ENCODE measurements around the gene PTH1R.

- no peak for TF ChIP-seq SMC3 (IDR thresholded peaks at IDR 0.05; ENCODE audit: low read depth, low read length)
- no peak for TF ChIP-seq FOXM1 (IDR thresholded peaks at IDR 0.05; ENCODE audit: low read depth)
- no peak for TF ChIP-seq CTCF (IDR thresholded peaks at IDR 0.05)
- no peak for TF ChIP-seq RCOR1 (IDR thresholded peaks at IDR 0.05; ENCODE audit: low read length)
- TF ChIP-seq TEAD4 (IDR thresholded peaks at IDR 0.05; ENCODE audit: borderline replicate concordance, insufficient read depth): no peak
- no peak for TF ChIP-seq NRF1 (IDR thresholded peaks at IDR 0.05; ENCODE audit: low read depth, low read length)
- no peak for TF ChIP-seq FOSL2 (IDR thresholded peaks at IDR 0.05; ENCODE audit: borderline replicate concordance, low read depth)
- TF ChIP-seq CHD2 (IDR thresholded peaks at IDR 0.05; ENCODE audit: low read length, partially characterized antibody): no peak
- no peak for TF ChIP-seq NFIC (IDR thresholded peaks at IDR 0.05; ENCODE audit: borderline replicate concordance)
- no peak for TF ChIP-seq USF2 (IDR thresholded peaks at IDR 0.05; ENCODE audit: borderline replicate concordance, low read depth, low read length)
- TF ChIP-seq TCF12 (IDR thresholded peaks at IDR 0.05): no peak
- no peak for TF ChIP-seq POLR2AphosphoS5 (IDR thresholded peaks at IDR 0.05; ENCODE audit: low read depth, low read length)
- TF ChIP-seq PBX3 (IDR thresholded peaks at IDR 0.05): no peak
Measured at GRCh38 chr3:46895761-46896160, 18.2 kb downstream of the PTH1R start.

Measured in SK-N-SH (cell line).